Esophagus squamous epithelium (tissue), 4 donors: Measurements from ENCODE around the gene TPT1.

ENCODE experiments used
- CTCF ChIP-seq, 6 experiments: fragments of 450-650 bp in 4 of 6; fragments of 200-600 bp in 2 of 6; sonication (generic) in 2 of 6; IDR thresholded peaks; one replicate each; pipeline ENCODE4 v1.5.1; 2016 to 2019; ENCODE audit warnings: antibody characterized with exemption in 6 of 6, mild to moderate bottlenecking in 4 of 6, moderate library complexity in 4 of 6
- POLR2A ChIP-seq, 4 donors: fragments of 450-650 bp; IDR thresholded peaks; one replicate each; pipeline ENCODE4 v1.6.1; 2017; ENCODE audit warnings: antibody characterized with exemption in 4 of 4, mild to moderate bottlenecking in 4 of 4, moderate library complexity in 3 of 4

- no peak for TF ChIP-seq POLR2A (IDR thresholded peaks at IDR 0.05)
- no peak for TF ChIP-seq CTCF (IDR thresholded peaks at IDR 0.05)
These were observed 43.4 kb downstream of the TPT1 start for GRCh38 chr13:45297456-45298205.
